HCT116 (cell line): ENCODE data around the gene UBE3D.

Experiments
- CEBPB ChIP-seq: IDR thresholded peaks from 2 replicates; pipeline ENCODE4 v1.6.1; 2012; ENCODE audit warnings: low read depth
- CTCF ChIP-seq, 3 experiments: fragments of 200-600 bp in 1 of 3; sonication (generic) in 1 of 3; IDR thresholded peaks in 2 of 3; conservative IDR thresholded peaks in 1 of 3; 2 replicates each; pipeline ENCODE4 v1.5.1; 2012 to 2017; ENCODE audit warnings: low read depth in 2 of 3, low read length in 2 of 3, antibody characterized with exemption in 1 of 3, borderline replicate concordance in 1 of 3, control low read depth in 1 of 3, mild to moderate bottlenecking in 1 of 3, mixed read lengths in 1 of 3, mixed run types in 1 of 3, moderate library complexity in 1 of 3; ENCODE audit not compliant: insufficient read depth in 1 of 3
- EZH2phosphoT487 ChIP-seq: fragments of 200-600 bp; IDR thresholded peaks from 2 replicates; pipeline ENCODE4 v1.6.1; 2018; ENCODE audit warnings: antibody characterized with exemption, borderline replicate concordance
- POLR2A ChIP-seq: IDR thresholded peaks from 2 replicates; pipeline ENCODE4 v1.7.0; 2011; ENCODE audit warnings: borderline replicate concordance; ENCODE audit not compliant: insufficient read depth, insufficient read length; ENCODE audit errors: extremely low read depth
- POLR2AphosphoS5 ChIP-seq: IDR thresholded peaks from 2 replicates; pipeline ENCODE4 v1.6.1; 2011; ENCODE audit warnings: mild to moderate bottlenecking, low read depth, low read length, moderate library complexity
- ZNF274 ChIP-seq: fragments of 200-500 bp; sonication (Bioruptor generic); IDR thresholded peaks from 2 replicates; pipeline ENCODE4 v1.6.1; 2014; ENCODE audit warnings: mild to moderate bottlenecking, low read depth, low read length, inconsistent platforms

DNA sequence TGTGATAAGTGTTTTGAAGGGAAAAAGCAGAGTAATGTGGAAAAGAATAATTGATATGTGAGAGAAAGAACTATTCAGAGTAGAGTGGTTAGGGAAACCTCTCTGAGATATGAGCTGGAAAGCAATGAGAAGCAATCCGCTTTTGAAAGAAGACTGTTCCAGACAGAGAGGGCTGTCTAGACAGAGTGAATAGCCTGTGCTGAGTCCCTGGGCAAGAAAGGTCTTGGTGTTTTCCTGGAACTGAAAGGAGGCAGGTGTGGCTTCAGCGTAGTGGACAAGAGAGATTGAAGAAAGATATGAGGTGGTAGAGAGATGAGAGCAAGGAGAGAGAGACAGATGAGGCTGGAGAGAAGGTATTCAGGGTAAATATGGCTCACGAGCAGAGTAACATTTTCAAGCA is 190.8 kb downstream of the UBE3D start:
- TF ChIP-seq ZNF274 (no peak), CTCF (IDR thresholded peaks at IDR 0.05 in 2 of 3, conservative IDR thresholded peaks at IDR 0.05 in 1 of 3; ENCODE audit: borderline replicate concordance in 1 of 3, insufficient read depth in 1 of 3, low read depth in 2 of 3, low read length in 2 of 3) (no peak), POLR2AphosphoS5 (no peak), EZH2phosphoT487 (no peak), POLR2A (no peak), CEBPB (no peak)
